Transverse colon (tissue), 4 donors: ENCODE results near the gene CTNND2.

Experiments
- CTCF ChIP-seq, 5 experiments: fragments of 200-600 bp in 3 of 5; fragments of 450-650 bp in 2 of 5; sonication (generic) in 3 of 5; IDR thresholded peaks; 1 replicate in 2 of 5; 2 replicates in 3 of 5; pipeline ENCODE4 v1.5.1; 2016 to 2017; ENCODE audit warnings: antibody characterized with exemption in 5 of 5, inconsistent platforms in 3 of 5, mild to moderate bottlenecking in 2 of 5, moderate library complexity in 1 of 5
- POLR2A ChIP-seq: fragments of 450-650 bp; IDR thresholded peaks from one replicate; pipeline ENCODE4 v1.6.1; 2016; ENCODE audit warnings: antibody characterized with exemption, mild to moderate bottlenecking, moderate library complexity
- POLR2AphosphoS5 ChIP-seq, 3 donors: sonication (generic); formaldehyde crosslinking; IDR thresholded peaks; one replicate each; pipeline ENCODE4 v1.6.1; 2016; ENCODE audit warnings: antibody characterized with exemption in 3 of 3

GRCh38 chr5:11679676-11680075, 224.6 kb downstream of the CTNND2 start:
- TF ChIP-seq POLR2A (no peak), POLR2AphosphoS5 (IDR thresholded peaks at IDR 0.05) (no peak), CTCF (IDR thresholded peaks at IDR 0.05) (no peak)
